Natural killer cell (primary cell): ENCODE results near the gene PEAK1. TPM values are rescaled to one million over a fixed set of nuclear protein-coding genes. Genes with fewer than 3 reads are reported as not detected.

Source experiments
- ATAC-seq, 3 donors: fragments of 150-1000 bp in 2 of 3; fragments of 200-7000 bp in 1 of 3; cut with Tn5 transposase; 1 replicate in 1 of 3; 2 replicates in 2 of 3; pipeline ENCODE4 v1.10.0; 2021; ENCODE audit warnings: mild to moderate bottlenecking in 2 of 3, moderate library complexity in 2 of 3
- DNase-seq, 2 donors: peaks; one replicate each; pipeline versions ENCODE4 v3.0.0 to v3.0.0-alpha.2; 2013 to 2021; ENCODE audit warnings: mixed read lengths in 1 of 2
- H3K27ac ChIP-seq: one replicate; pipeline ENCODE4 v1.5.1; 2013; ENCODE audit warnings: mild to moderate bottlenecking, low read length
- H3K27me3 ChIP-seq: one replicate; pipeline ENCODE4 v1.6.1; 2013; ENCODE audit warnings: low read length; ENCODE audit not compliant: control insufficient read depth, insufficient read depth
- H3K36me3 ChIP-seq: one replicate; pipeline ENCODE4 v1.6.1; 2013; ENCODE audit warnings: low read length; ENCODE audit not compliant: control insufficient read depth, insufficient read depth
- H3K4me1 ChIP-seq: one replicate; pipeline ENCODE4 v1.6.1; 2013; ENCODE audit warnings: low read length; ENCODE audit not compliant: control insufficient read depth, insufficient read depth
- H3K4me3 ChIP-seq: one replicate; pipeline ENCODE4 v1.5.1; 2013; ENCODE audit warnings: low read length
- H3K9me3 ChIP-seq: one replicate; pipeline ENCODE4 v1.6.1; 2013; ENCODE audit warnings: low read length; ENCODE audit not compliant: control insufficient read depth, insufficient read depth
- H3K27ac Mint-ChIP-seq, 2 donors: one replicate each; pipeline ENCODE4 v1.8.0; 2022; ENCODE audit warnings: mild to moderate bottlenecking in 2 of 2, mixed read lengths in 2 of 2, moderate library complexity in 1 of 2
- H3K27me3 Mint-ChIP-seq, 2 donors: one replicate each; pipeline ENCODE4 v1.8.0; 2022; ENCODE audit warnings: low read depth in 2 of 2, mixed read lengths in 2 of 2
- H3K36me3 Mint-ChIP-seq: one replicate; pipeline ENCODE4 v1.8.0; 2022; ENCODE audit warnings: mixed read lengths
- H3K4me1 Mint-ChIP-seq, 2 donors: one replicate each; pipeline ENCODE4 v1.8.0; 2022; ENCODE audit warnings: mixed read lengths in 2 of 2
- H3K4me3 Mint-ChIP-seq: one replicate; pipeline ENCODE4 v1.8.0; 2022; ENCODE audit warnings: mild to moderate bottlenecking, moderate library complexity, mixed read lengths
- H3K9me3 Mint-ChIP-seq, 2 donors: one replicate each; pipeline ENCODE4 v1.8.0; 2022; ENCODE audit warnings: mixed read lengths in 2 of 2
- CTCF ChIP-seq: fragments of 200-600 bp; IDR thresholded peaks from one replicate; pipeline ENCODE4 v1.8.0; 2022; ENCODE audit warnings: antibody characterized with exemption
- WGBS: methylation state at CpG from one replicate; pipeline ENCODE4 v1.1.7; 2013; ENCODE audit warnings: missing lambda C conversion rate; ENCODE audit not compliant: insufficient coverage; 5-methylcytosine and 5-hydroxymethylcytosine counted together
- intact Hi-C: fragments of 100-400 bp; cut with micrococcal nuclease; formaldehyde crosslinking; loops from one replicate; pipeline ENCODE4 v1.14.2; 2022
- total RNA-seq, 4 donors: library from RNA; stranded (reverse); fragments of 120-200 nt in 1 of 4; gene quantifications; one replicate each; pipeline versions ENCODE4 v1.2.3 to v1.2.4, GENCODE V29; 2013 to 2022

PEAK1 gene
- total RNA-seq, 3 donors from 2014 or later (not counting 1 experiment from before 2014, with no cell fraction given), result 59.3 to 73.9 (median 69.1) TPM

- intact Hi-C loops, result no loop called here
- WGBS, result 49% methylated on average over 4 of the region's 6 CpGs
- H3K9me3 ChIP-seq, result no peaks in the 10 kb centered on the region
- TF ChIP-seq CTCF, result no peak
- no peak overlapping the region for H3K4me3 ChIP-seq
- no peak overlapping the region for H3K27ac ChIP-seq
- DNase-seq (no peak), ATAC-seq (no peak)
- Mint-ChIP-seq H3K4me3 (no peak overlapping the region), H3K36me3 (no peaks in the 10 kb centered on the region), H3K4me1 (peaks cover 30 to 44% of the 10 kb centered on the region in 2 donors), H3K9me3 (no peaks in the 10 kb centered on the region), H3K27ac (no peak overlapping the region), H3K27me3 (no peaks in the 10 kb centered on the region)
- peaks cover 4% of the 10 kb centered on the region for H3K4me1 ChIP-seq
- H3K36me3 ChIP-seq, result no peaks in the 10 kb centered on the region
- H3K27me3 ChIP-seq, result no peaks in the 10 kb centered on the region
Measured at GRCh38 chr15:77064539-77065308, 355.2 kb downstream of the PEAK1 start.

DNA sequence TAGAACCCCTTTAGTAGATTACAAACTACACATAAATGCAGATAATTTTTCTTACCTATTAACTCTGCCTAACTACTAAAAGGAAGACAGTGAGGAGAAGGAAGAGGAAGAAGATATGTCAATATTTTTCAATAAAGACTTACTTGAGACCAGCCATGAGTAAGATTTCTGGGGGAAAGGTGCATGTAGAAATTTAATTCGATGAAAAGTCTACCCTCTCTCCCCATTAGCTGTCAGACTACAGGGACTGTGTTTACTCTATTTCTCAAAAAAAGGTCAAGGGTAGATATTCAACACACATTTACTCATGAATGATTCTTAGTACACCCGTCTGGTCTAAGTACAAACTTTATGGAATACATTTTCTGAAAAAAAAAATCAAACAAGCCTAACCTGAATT lies 355.8 kb downstream of the PEAK1 start:
- DNase-seq, result no peak
- no peak for TF ChIP-seq CTCF
- no peak for ATAC-seq
- no peaks in the 10 kb centered on the region for H3K36me3 Mint-ChIP-seq
- H3K27ac Mint-ChIP-seq, result no peak overlapping the region
- Histone ChIP-seq H3K9me3 (no peaks in the 10 kb centered on the region), H3K27me3 (no peaks in the 10 kb centered on the region), H3K27ac (no peak overlapping the region), H3K4me1 (no peaks in the 10 kb centered on the region), H3K36me3 (no peaks in the 10 kb centered on the region), H3K4me3 (no peak overlapping the region)
- H3K4me1 Mint-ChIP-seq, result peaks cover 26 to 38% of the 10 kb centered on the region in 2 donors
- H3K9me3 Mint-ChIP-seq, result no peaks in the 10 kb centered on the region
- intact Hi-C loops, result no loop called here
- no peaks in the 10 kb centered on the region for H3K27me3 Mint-ChIP-seq
- WGBS, result no CpG with 5 or more reads among the region's 2 CpGs
- no peak overlapping the region for H3K4me3 Mint-ChIP-seq

DNA sequence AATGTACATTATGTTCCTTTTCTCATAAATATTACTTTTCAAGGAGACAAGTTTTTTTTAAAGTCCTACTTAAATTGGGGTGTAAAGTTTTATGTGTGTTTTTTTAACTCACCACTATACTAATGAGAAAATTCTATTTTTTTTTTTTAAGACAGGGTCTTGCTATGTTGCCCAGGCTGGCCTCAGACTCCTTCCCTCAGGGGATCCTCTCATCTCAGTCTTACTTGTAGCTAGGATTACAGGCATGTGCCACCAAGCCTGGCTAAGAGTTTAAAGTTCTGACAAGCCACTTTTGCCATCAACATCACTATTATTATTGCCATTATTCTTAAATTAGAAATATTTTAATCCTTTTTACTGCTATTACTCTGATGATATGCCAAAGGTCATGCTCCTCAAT lies 356.7 kb downstream of the PEAK1 start:
- Histone ChIP-seq H3K4me1 (no peaks in the 10 kb centered on the region), H3K4me3 (no peak overlapping the region), H3K36me3 (no peaks in the 10 kb centered on the region), H3K27me3 (no peaks in the 10 kb centered on the region), H3K9me3 (no peaks in the 10 kb centered on the region), H3K27ac (no peak overlapping the region)
- ATAC-seq, result no peak
- Mint-ChIP-seq H3K27me3 (no peaks in the 10 kb centered on the region), H3K4me1 (peaks cover 28 to 34% of the 10 kb centered on the region in 2 donors), H3K4me3 (no peak overlapping the region), H3K36me3 (no peaks in the 10 kb centered on the region), H3K27ac (no peak overlapping the region), H3K9me3 (no peaks in the 10 kb centered on the region)
- DNase-seq, result no peak
- intact Hi-C loops, result no loop called here
- no peak for TF ChIP-seq CTCF

GRCh38 chr15:77060546-77060945 lies 359.4 kb downstream of the PEAK1 start:
- Mint-ChIP-seq H3K4me1 (peaks cover 18 to 22% of the 10 kb centered on the region in 2 donors), H3K4me3 (no peak overlapping the region), H3K27ac (no peak overlapping the region), H3K9me3 (no peaks in the 10 kb centered on the region), H3K27me3 (no peaks in the 10 kb centered on the region), H3K36me3 (no peaks in the 10 kb centered on the region)
- no peaks in the 10 kb centered on the region for H3K9me3 ChIP-seq
- no peaks in the 10 kb centered on the region for H3K4me1 ChIP-seq
- H3K4me3 ChIP-seq, result no peak overlapping the region
- no peaks in the 10 kb centered on the region for H3K27me3 ChIP-seq
- intact Hi-C loops, result no loop called here
- TF ChIP-seq CTCF, result no peak
- H3K36me3 ChIP-seq, result no peaks in the 10 kb centered on the region
- no peak for ATAC-seq
- DNase-seq, result no peak
- H3K27ac ChIP-seq, result no peak overlapping the region
